H7 (cell line): ENCODE results near the gene CD79A. TPM values are rescaled to one million over a fixed set of nuclear protein-coding genes. Genes with fewer than 3 reads are reported as not detected.
A peak's percentile ranks its signal among the peaks of the same experiment; 100 is the strongest.
"Not testable (repeated sequence)": the region's sequence is repeated elsewhere in the genome, so short reads cannot be mapped to it uniquely, and the experiment has no call there.

Source experiments
- DNase-seq: peaks from one replicate; pipeline ENCODE4 v3.0.0; 2012
- H3K27me3 ChIP-seq: 2 replicates; pipeline ENCODE4 v1.6.0; 2011; ENCODE audit warnings: mild to moderate bottlenecking, low read length; ENCODE audit not compliant: control insufficient read depth, insufficient read depth
- H3K36me3 ChIP-seq: replicated peaks from 2 replicates; pipeline ENCODE4 v1.5.1; 2011; ENCODE audit warnings: low read length; ENCODE audit not compliant: control insufficient read depth, insufficient read depth
- H3K4me3 ChIP-seq: 2 replicates; pipeline ENCODE4 v1.5.1; 2011; ENCODE audit warnings: low read depth, mild to moderate bottlenecking, control low read depth, low read length, moderate library complexity; ENCODE audit not compliant: insufficient read depth
- total RNA-seq: library from RNA; depleted of rRNA; stranded (reverse); fragments of >200 nt; shearing (Covaris generic); gene quantifications from 2 replicates; pipeline ENCODE4 v1.2.3, GENCODE V29; 2014

The CD79A gene
- total RNA-seq, 1 experiment from 2014 or later = not detected

GRCh38 chr19:41871573-41872383 lies 5.3 kb upstream of the CD79A start:
- Histone ChIP-seq H3K4me3 (no peak overlapping the region), H3K27me3 (no peaks in the 10 kb centered on the region), H3K36me3 (peaks cover 35% of the 10 kb centered on the region)
- peak; percentile 44 for DNase-seq

- no peak overlapping the region for H3K4me3 ChIP-seq
- H3K27me3 ChIP-seq = no peaks in the 10 kb centered on the region
- DNase-seq = peak; percentile 27
- peaks cover 33% of the 10 kb centered on the region for H3K36me3 ChIP-seq
Observed at GRCh38 chr19:41872384-41872774, 4.7 kb upstream of the CD79A start.

- peaks cover 29% of the 10 kb centered on the region for H3K36me3 ChIP-seq
- H3K27me3 ChIP-seq = no peaks in the 10 kb centered on the region
- peak; percentile 89 for DNase-seq
- H3K4me3 ChIP-seq = no peak overlapping the region
Observed at GRCh38 chr19:41872775-41873647, 4.1 kb upstream of the CD79A start.

GRCh38 chr19:41875973-41876372 lies 1.1 kb upstream of the CD79A start:
- H3K36me3 ChIP-seq, H3K4me3 ChIP-seq, H3K27me3 ChIP-seq, DNase-seq: not testable (repeated sequence)

- no peak overlapping the region for H3K4me3 ChIP-seq
- peak; percentile 53 for DNase-seq
- peaks cover 2% of the 10 kb centered on the region; the same call in 1 of the 2 replicates for H3K27me3 ChIP-seq
- H3K36me3 ChIP-seq = no peaks in the 10 kb centered on the region
Observed at GRCh38 chr19:41877916-41878905, 1.1 kb downstream of the CD79A start.

- H3K27me3 ChIP-seq = peaks cover 2% of the 10 kb centered on the region; the same call in 1 of the 2 replicates
- no peaks in the 10 kb centered on the region for H3K36me3 ChIP-seq
- H3K4me3 ChIP-seq = no peak overlapping the region
- DNase-seq = no peak
Observed at GRCh38 chr19:41879080-41879479, 2.0 kb downstream of the CD79A start.

GRCh38 chr19:41879670-41880328 lies 2.7 kb downstream of the CD79A start:
- H3K36me3 ChIP-seq = no peaks in the 10 kb centered on the region
- no peak overlapping the region for H3K4me3 ChIP-seq
- peaks cover 2% of the 10 kb centered on the region; the same call in 1 of the 2 replicates for H3K27me3 ChIP-seq
- no peak for DNase-seq

- Histone ChIP-seq H3K27me3 (peaks cover 2% of the 10 kb centered on the region; the same call in 1 of the 2 replicates), H3K36me3 (no peaks in the 10 kb centered on the region), H3K4me3 (no peak overlapping the region)
- no peak for DNase-seq
Observed at GRCh38 chr19:41880329-41880708, 3.2 kb downstream of the CD79A start.

- no peaks in the 10 kb centered on the region for H3K36me3 ChIP-seq
- peak; percentile 94 for DNase-seq
Observed at GRCh38 chr19:41882568-41883462, 5.7 kb downstream of the CD79A start, which contains the start of gene ARHGEF1. TSS of gene ARHGEF1 (plus strand) at chr19:41883184. CDS start at chr19:41888083, 4,899 bp downstream.

GRCh38 chr19:41883463-41883820 lies 6.4 kb downstream of the CD79A start:
- peaks cover 2% of the 10 kb centered on the region; the same call in 1 of the 2 replicates for H3K27me3 ChIP-seq
- no peak for DNase-seq
- no peaks in the 10 kb centered on the region for H3K36me3 ChIP-seq
- H3K4me3 ChIP-seq = peak overlapping the region; percentile 88

More at GRCh38 chr19:41882568-41883462, 5.7 kb downstream of the CD79A start, which contains the start of gene ARHGEF1:
- Histone ChIP-seq H3K4me3 (peak within 1 kb of the TSS; percentile 88), H3K27me3 (peaks cover 2% of the 10 kb centered on the region; the same call in 1 of the 2 replicates)

GRCh38 chr19:41883821-41884733 lies 7.0 kb downstream of the CD79A start:
- peaks cover 2% of the 10 kb centered on the region; the same call in 1 of the 2 replicates for H3K27me3 ChIP-seq
- DNase-seq = peak; percentile 99
- H3K36me3 ChIP-seq = peaks cover 1% of the 10 kb centered on the region
- H3K4me3 ChIP-seq = peak overlapping the region; percentile 88
